ENCODE measurements around the gene CAVIN1. TPM values are rescaled to one million over a fixed set of nuclear protein-coding genes. Genes with fewer than 3 reads are reported as not detected.

Gene CAVIN1, protein sequence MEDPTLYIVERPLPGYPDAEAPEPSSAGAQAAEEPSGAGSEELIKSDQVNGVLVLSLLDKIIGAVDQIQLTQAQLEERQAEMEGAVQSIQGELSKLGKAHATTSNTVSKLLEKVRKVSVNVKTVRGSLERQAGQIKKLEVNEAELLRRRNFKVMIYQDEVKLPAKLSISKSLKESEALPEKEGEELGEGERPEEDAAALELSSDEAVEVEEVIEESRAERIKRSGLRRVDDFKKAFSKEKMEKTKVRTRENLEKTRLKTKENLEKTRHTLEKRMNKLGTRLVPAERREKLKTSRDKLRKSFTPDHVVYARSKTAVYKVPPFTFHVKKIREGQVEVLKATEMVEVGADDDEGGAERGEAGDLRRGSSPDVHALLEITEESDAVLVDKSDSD
- under 1 TPM; 0.18 to 0.22 TPM for total RNA-seq
- polyA plus RNA-seq, result not detected

DNA sequence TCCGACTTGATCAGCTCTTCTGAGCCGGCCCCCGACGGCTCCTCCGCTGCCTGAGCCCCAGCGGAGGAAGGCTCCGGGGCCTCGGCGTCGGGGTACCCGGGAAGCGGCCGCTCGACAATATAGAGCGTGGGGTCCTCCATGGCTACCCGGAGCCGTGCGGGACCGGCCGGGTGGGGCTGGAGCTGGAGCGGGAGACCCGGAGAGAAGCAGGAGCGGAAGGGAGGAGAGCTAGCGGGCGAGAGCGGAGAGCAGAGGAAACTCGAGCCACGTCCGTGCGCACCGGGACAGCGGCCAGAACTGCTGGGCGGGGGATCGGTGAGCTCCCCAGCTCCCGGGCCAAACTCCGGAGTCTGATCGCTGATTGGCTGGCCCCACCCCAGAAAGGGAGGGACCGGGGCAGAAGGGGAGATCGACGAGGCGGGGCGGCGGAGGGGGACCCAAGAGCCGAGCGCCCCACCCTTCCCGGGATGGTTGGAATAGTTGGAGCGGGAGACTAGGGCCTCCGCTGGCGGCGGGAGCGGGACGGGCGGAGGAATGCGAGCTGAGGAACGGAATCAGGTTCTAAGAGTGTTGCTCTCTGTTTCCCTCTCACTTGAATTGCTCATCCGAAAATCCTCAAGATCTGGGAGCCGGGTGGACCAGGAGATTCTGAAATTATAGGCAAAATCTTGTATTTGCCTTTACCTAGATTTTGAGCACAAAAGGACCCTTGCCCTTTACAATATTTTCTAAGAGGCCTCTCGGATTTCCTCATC, at the start of gene CAVIN1:
Gene CAVIN1, minus strand, starts transcription at position 299 of the 755 bp plus-strand sequence. Its CDS starts 159 bp downstream, at position 140.
- Mint-ChIP-seq H3K9me3 (no peaks in the 10 kb centered on the region), H3K4me1 (peaks cover 5 to 20% (median 9%) of the 10 kb centered on the region in 3 donors), H3K27ac (peak within 1 kb of the TSS in 2 of 8 donors; percentile 28 to 29), H3K4me3 (peak within 1 kb of the TSS; percentile 55 to 88 (median 82)), H3K27me3 (peaks cover 23 to 35% of the 10 kb centered on the region in 2 donors), H3K36me3 (no peaks in the 10 kb centered on the region)
- H3K27me3 ChIP-seq (ENCODE audit: insufficient read depth, low read length, poor library complexity, severe bottlenecking), result peaks cover 13% of the 10 kb centered on the region
- H3K27ac ChIP-seq (ENCODE audit: low read depth, low read length), result peak within 1 kb of the TSS; percentile 43
- no peak for DNase-seq
- ChIA-PET POLR2A (interaction anchor here (0.5 to 0.9 kb wide), 2 partner anchors 9 to 240 kb away, joined by 3 to 4 read pairs; no protein-coding TSS in a partner anchor), CTCF (interaction anchor here (1.1 to 1.9 kb wide), 7 partner anchors 9 to 107 kb away, joined by 4 to 8 read pairs (median 6); no protein-coding TSS in a partner anchor)
- no peaks in the 10 kb centered on the region for H3K9me3 ChIP-seq (ENCODE audit: low read length)
- peak within 1 kb of the TSS; percentile 60 for H3K4me3 ChIP-seq (ENCODE audit: low read length)
- peaks cover 8% of the 10 kb centered on the region for H3K4me1 ChIP-seq (ENCODE audit: insufficient read depth, low read length)
- H3K36me3 ChIP-seq (ENCODE audit: insufficient read depth, low read length), result no peaks in the 10 kb centered on the region

DNA sequence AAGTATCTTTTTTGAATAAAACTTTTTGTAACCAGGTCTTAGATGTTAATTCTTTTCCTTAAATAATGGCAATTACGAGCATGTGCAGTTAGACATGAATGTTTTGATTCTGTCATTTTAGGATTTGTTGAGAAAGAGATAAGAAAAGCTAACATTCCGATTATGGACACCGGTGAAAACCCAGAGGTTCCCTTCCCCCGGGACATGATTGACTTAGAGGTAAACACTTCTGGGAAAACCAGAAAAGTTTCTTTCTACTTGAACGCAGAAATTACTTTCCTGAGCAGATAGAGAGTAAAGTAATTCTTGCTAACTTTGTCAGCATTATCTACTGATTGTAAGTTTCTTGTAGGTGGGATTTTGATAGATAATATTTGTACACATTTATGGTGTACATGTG, 44.8 kb upstream of the CAVIN1 start:
- Mint-ChIP-seq H3K4me3 (no peak overlapping the region), H3K4me1 (no peaks in the 10 kb centered on the region), H3K9me3 (no peaks in the 10 kb centered on the region), H3K36me3 (peaks cover 0 to 7% (median 6%) of the 10 kb centered on the region in 3 donors), H3K27ac (no peak overlapping the region), H3K27me3 (peaks cover 0 to 3% of the 10 kb centered on the region in 2 donors)
- no peak for DNase-seq
- Histone ChIP-seq H3K4me1 (ENCODE audit: insufficient read depth, low read length) (no peaks in the 10 kb centered on the region), H3K27me3 (ENCODE audit: insufficient read depth, low read length, poor library complexity, severe bottlenecking) (no peaks in the 10 kb centered on the region), H3K27ac (ENCODE audit: low read depth, low read length) (no peak overlapping the region), H3K36me3 (ENCODE audit: insufficient read depth, low read length) (no peaks in the 10 kb centered on the region), H3K4me3 (ENCODE audit: low read length) (no peak overlapping the region), H3K9me3 (ENCODE audit: low read length) (no peaks in the 10 kb centered on the region)
- POLR2A ChIA-PET, result no interaction called here
- CTCF ChIA-PET, result no interaction called here

DNA sequence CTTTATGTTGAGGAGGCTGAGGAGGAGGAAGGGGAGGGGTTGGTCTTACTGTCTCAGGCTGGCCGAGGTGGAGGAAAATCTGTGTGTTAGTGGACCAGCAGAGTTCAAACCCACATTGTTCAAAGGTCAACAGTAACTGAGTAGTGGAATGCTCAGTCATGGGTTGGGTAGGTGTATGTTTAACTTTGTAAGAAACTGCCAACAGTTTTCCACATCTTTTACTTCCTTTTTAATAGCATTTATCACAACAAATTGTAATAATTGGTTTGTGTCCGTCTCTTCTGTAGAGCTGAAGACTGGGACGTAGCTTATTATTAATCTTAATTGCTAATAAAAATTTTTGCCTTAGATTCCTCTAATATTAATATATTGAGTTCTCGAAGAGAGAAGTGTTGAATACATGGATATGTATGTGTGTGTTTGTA, 40.9 kb upstream of the CAVIN1 start:
- H3K9me3 Mint-ChIP-seq, result no peaks in the 10 kb centered on the region
- no peak overlapping the region for H3K27ac Mint-ChIP-seq
- Histone ChIP-seq H3K4me1 (ENCODE audit: insufficient read depth, low read length) (peaks cover 18% of the 10 kb centered on the region), H3K27me3 (ENCODE audit: insufficient read depth, low read length, poor library complexity, severe bottlenecking) (no peaks in the 10 kb centered on the region), H3K36me3 (ENCODE audit: insufficient read depth, low read length) (no peaks in the 10 kb centered on the region), H3K27ac (ENCODE audit: low read depth, low read length) (no peak overlapping the region), H3K9me3 (ENCODE audit: low read length) (no peaks in the 10 kb centered on the region), H3K4me3 (ENCODE audit: low read length) (no peak overlapping the region)
- peaks cover 14 to 18% (median 18%) of the 10 kb centered on the region in 3 donors for H3K4me1 Mint-ChIP-seq
- H3K4me3 Mint-ChIP-seq, result no peak overlapping the region
- ChIA-PET POLR2A (interaction anchor here (0.6 kb wide), 1 partner anchor 190 kb away, joined by 5 read pairs; no protein-coding TSS in a partner anchor), CTCF (interaction anchor here (1.3 kb wide), 1 partner anchor 114 kb away, joined by 3 read pairs; no protein-coding TSS in a partner anchor)
- H3K36me3 Mint-ChIP-seq, result peaks cover 0 to 4% (median 4%) of the 10 kb centered on the region in 3 donors
- no peak for DNase-seq
- H3K27me3 Mint-ChIP-seq, result peaks cover 7 to 20% of the 10 kb centered on the region in 2 donors

DNA sequence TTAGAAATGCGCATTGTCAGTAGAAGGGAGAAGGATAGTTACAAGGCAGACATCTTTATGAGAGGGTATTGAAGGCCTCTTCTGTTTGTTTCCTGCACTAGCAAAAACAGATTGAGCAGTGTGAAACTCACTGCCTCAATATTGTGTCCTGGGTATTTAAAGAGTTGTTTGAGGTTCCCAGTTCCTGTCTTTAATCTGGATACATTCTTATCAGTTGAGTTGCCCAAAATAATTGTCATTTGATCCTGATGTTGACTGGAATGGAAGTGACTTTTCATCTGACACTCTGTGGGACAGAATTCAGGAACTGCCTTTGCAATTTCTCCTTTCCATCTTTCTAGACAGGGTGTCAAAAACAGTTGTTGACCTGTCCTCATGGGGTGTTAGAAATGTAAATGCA, 37.3 kb upstream of the CAVIN1 start:
- Histone ChIP-seq H3K36me3 (ENCODE audit: insufficient read depth, low read length) (no peaks in the 10 kb centered on the region), H3K4me1 (ENCODE audit: insufficient read depth, low read length) (peaks cover 43% of the 10 kb centered on the region), H3K9me3 (ENCODE audit: low read length) (no peaks in the 10 kb centered on the region), H3K27me3 (ENCODE audit: insufficient read depth, low read length, poor library complexity, severe bottlenecking) (no peaks in the 10 kb centered on the region), H3K27ac (ENCODE audit: low read depth, low read length) (no peak overlapping the region), H3K4me3 (ENCODE audit: low read length) (no peak overlapping the region)
- H3K9me3 Mint-ChIP-seq, result no peaks in the 10 kb centered on the region
- DNase-seq, result no peak
- ChIA-PET CTCF (interaction anchor here (1.3 kb wide), 2 partner anchors 67 to 117 kb away, joined by 3 to 4 read pairs; partner anchors contain the start of gene PSMC3IP), POLR2A (no interaction called here)
- peaks cover 0 to 2% (median 0%) of the 10 kb centered on the region in 3 donors for H3K36me3 Mint-ChIP-seq
- H3K27ac Mint-ChIP-seq, result no peak overlapping the region
- H3K4me3 Mint-ChIP-seq, result no peak overlapping the region
- peaks cover 36 to 47% (median 44%) of the 10 kb centered on the region in 3 donors for H3K4me1 Mint-ChIP-seq
- peaks cover 12 to 28% of the 10 kb centered on the region in 2 donors for H3K27me3 Mint-ChIP-seq

DNA sequence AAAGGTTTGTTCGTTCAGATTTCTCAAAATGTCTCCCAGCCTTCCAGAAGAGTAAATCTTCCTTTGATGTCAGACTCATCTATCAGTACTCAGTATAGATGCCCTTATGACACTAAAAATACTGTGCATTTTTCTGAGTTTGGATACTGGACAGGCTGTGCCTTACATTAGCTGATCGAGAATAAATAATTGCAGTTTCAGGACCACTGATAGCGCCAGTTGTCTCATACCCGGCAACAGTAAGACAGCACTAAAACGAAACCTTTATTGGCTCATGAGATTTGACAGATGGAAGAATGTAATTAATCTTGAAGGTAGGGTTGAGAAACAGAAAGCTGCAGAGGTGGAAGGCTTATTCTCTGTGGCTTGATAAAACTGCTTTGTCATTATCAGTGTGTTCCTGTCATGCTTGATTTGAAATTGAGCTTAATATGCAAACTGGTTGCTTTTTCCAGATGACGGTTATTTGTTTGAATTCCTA, 36.8 kb upstream of the CAVIN1 start:
- peak overlapping the region in 2 of 8 donors; percentile 85 to 90 for H3K27ac Mint-ChIP-seq
- ChIA-PET CTCF (interaction anchor here (1.3 kb wide), 2 partner anchors 67 to 118 kb away, joined by 3 to 4 read pairs; partner anchors contain the start of gene PSMC3IP), POLR2A (no interaction called here)
- H3K4me3 Mint-ChIP-seq, result peak overlapping the region; percentile 84 to 91 (median 89)
- Histone ChIP-seq H3K4me1 (ENCODE audit: insufficient read depth, low read length) (peaks cover 43% of the 10 kb centered on the region), H3K27me3 (ENCODE audit: insufficient read depth, low read length, poor library complexity, severe bottlenecking) (no peaks in the 10 kb centered on the region), H3K4me3 (ENCODE audit: low read length) (peak overlapping the region; percentile 77), H3K36me3 (ENCODE audit: insufficient read depth, low read length) (no peaks in the 10 kb centered on the region), H3K9me3 (ENCODE audit: low read length) (no peaks in the 10 kb centered on the region), H3K27ac (ENCODE audit: low read depth, low read length) (no peak overlapping the region)
- peak in 2 of 5 donors; percentile 3 to 28 for DNase-seq
- H3K27me3 Mint-ChIP-seq, result peaks cover 12 to 30% of the 10 kb centered on the region in 2 donors
- peaks cover 0 to 2% (median 0%) of the 10 kb centered on the region in 3 donors for H3K36me3 Mint-ChIP-seq
- H3K9me3 Mint-ChIP-seq, result no peaks in the 10 kb centered on the region
- H3K4me1 Mint-ChIP-seq, result peaks cover 36 to 49% (median 46%) of the 10 kb centered on the region in 3 donors

DNA sequence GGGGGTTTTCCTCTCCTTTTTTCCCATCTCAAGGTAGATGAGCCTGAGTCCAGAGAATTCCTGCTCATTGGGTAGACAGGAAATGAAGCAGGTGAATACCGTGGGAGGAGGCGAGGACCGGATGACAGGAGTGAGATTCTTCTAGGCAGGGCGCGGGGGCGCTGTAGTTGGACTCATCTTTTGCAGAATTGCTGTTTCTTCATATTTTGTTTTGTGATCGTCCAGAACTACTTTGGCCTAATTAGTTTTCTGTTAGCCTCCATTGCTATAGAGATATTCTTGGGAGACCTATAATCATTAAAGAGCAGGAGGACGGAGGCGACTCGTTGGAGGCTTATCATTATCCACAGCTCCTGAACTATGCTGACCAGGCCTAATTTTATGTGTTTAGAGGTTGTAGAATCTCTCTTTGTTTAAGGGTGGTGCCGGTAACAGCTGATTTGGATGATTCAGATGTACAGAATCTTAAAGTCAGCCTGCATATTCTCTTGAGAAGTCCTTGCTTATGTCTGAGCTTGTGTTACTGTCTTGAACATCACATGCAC, 36.3 kb upstream of the CAVIN1 start:
- Histone ChIP-seq H3K27me3 (ENCODE audit: insufficient read depth, low read length, poor library complexity, severe bottlenecking) (no peaks in the 10 kb centered on the region), H3K4me1 (ENCODE audit: insufficient read depth, low read length) (peaks cover 43% of the 10 kb centered on the region), H3K27ac (ENCODE audit: low read depth, low read length) (peak overlapping the region; percentile 48), H3K9me3 (ENCODE audit: low read length) (no peaks in the 10 kb centered on the region), H3K4me3 (ENCODE audit: low read length) (peak overlapping the region; percentile 77), H3K36me3 (ENCODE audit: insufficient read depth, low read length) (no peaks in the 10 kb centered on the region)
- POLR2A ChIA-PET, result no interaction called here
- H3K9me3 Mint-ChIP-seq, result no peaks in the 10 kb centered on the region
- DNase-seq, result peak in 1 of 5 donors; percentile 28
- peak overlapping the region in 6 of 8 donors; percentile 40 to 91 (median 82) for H3K27ac Mint-ChIP-seq
- peak overlapping the region; percentile 84 to 91 (median 89) for H3K4me3 Mint-ChIP-seq
- CTCF ChIA-PET, result interaction anchor here (1.3 kb wide), 1 partner anchor 68 kb away, joined by 4 read pairs; no protein-coding TSS in a partner anchor
- peaks cover 36 to 49% (median 46%) of the 10 kb centered on the region in 3 donors for H3K4me1 Mint-ChIP-seq
- peaks cover 0 to 2% (median 0%) of the 10 kb centered on the region in 3 donors for H3K36me3 Mint-ChIP-seq
- peaks cover 11 to 30% of the 10 kb centered on the region in 2 donors for H3K27me3 Mint-ChIP-seq

DNA sequence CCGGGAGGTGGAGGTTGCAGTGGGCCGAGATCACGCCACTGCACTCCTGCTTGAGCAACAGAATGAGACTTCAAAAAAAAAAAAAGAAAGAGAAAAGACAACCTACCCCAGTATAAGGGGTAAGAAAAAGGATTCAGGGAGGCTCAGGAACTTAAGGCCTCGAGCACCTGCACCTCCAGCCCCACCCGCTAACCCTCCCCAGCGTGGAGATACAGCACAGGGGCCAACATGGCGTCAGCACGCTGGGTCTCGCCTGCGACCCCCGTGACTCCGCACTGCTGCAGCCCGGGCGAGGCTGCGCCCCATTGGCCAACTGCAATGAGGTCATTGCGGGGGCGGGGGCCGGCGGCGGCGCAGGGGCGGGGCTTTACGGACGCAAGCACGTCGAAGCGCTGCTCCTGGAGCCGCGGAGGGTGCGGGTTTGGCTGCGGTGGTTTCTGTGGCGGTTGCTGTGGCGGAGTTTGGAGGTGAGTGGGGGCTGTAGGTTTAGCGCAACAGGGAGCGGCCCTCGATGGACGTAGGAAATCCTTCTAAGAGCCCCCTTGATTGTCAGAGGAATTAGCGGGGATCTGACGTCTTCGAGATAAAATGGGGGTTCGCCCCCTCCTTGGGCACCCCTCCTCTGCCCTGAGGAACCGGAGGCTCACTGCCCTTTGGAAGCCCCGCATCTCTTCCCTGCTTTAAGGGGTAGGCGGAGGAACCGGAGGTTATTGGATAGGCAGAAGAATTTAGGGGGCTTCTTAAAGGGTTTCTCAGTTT, 35.6 kb upstream of the CAVIN1 start, which contains the start of gene ATP6V0A1:
Gene ATP6V0A1, plus strand, starts transcription at position 382 of the 759 bp plus-strand sequence. CDS start 2,017 bp downstream, outside the sequence.
- peaks cover 43% of the 10 kb centered on the region for H3K4me1 ChIP-seq (ENCODE audit: insufficient read depth, low read length)
- H3K4me3 Mint-ChIP-seq, result peak within 1 kb of the TSS; percentile 84 to 91 (median 89)
- H3K27ac ChIP-seq (ENCODE audit: low read depth, low read length), result peak within 1 kb of the TSS; percentile 48
- H3K27me3 ChIP-seq (ENCODE audit: insufficient read depth, low read length, poor library complexity, severe bottlenecking), result no peaks in the 10 kb centered on the region
- H3K27me3 Mint-ChIP-seq, result peaks cover 10 to 30% of the 10 kb centered on the region in 2 donors
- H3K36me3 Mint-ChIP-seq, result peaks cover 0 to 2% (median 0%) of the 10 kb centered on the region in 3 donors
- no peaks in the 10 kb centered on the region for H3K36me3 ChIP-seq (ENCODE audit: insufficient read depth, low read length)
- peak; percentile 69 to 86 (median 82) for DNase-seq
- H3K9me3 ChIP-seq (ENCODE audit: low read length), result no peaks in the 10 kb centered on the region
- POLR2A ChIA-PET, result no interaction called here
- peak within 1 kb of the TSS; percentile 77 for H3K4me3 ChIP-seq (ENCODE audit: low read length)
- H3K27ac Mint-ChIP-seq, result peak within 1 kb of the TSS; percentile 70 to 96 (median 84)
- CTCF ChIA-PET, result interaction anchor here (1.3 kb wide), 1 partner anchor 69 kb away, joined by 4 read pairs; no protein-coding TSS in a partner anchor
- H3K9me3 Mint-ChIP-seq, result no peaks in the 10 kb centered on the region
- peaks cover 36 to 49% (median 46%) of the 10 kb centered on the region in 3 donors for H3K4me1 Mint-ChIP-seq

All from CD8-positive, alpha-beta memory T cell (primary cell).